A673 (cell line): ENCODE results near the gene TMEM89. TPM values are rescaled to one million over a fixed set of nuclear protein-coding genes. Genes with fewer than 3 reads are reported as not detected.

ENCODE experiments used
- BruUV-seq: library from RNA; stranded (reverse); fragments of 400-500 nt; replicated peaks from 2 replicates; lab custom pipeline; 2021; lab: Mats Ljungman, UMichigan
- CTCF ChIA-PET: fragments of 300-600 bp; sonication (Branson Sonifier 250); formaldehyde crosslinking; loops from one replicate; lab custom pipeline; 2022; ENCODE audit warnings: antibody characterized with exemption; lab: Charles Lee
- POLR2A ChIA-PET: fragments of 300-600 bp; sonication (Branson Sonifier 250); formaldehyde crosslinking; loops from one replicate; lab custom pipeline; 2022; ENCODE audit warnings: antibody characterized with exemption; ENCODE audit not compliant: low non-redundant PET; lab: Charles Lee
- DNase-seq: peaks from one replicate; pipeline ENCODE4 v3.0.0-alpha.2; 2015; ENCODE audit warnings: low spot score
- H3K27ac ChIP-seq: fragments of 200-600 bp; sonication (generic); 2 replicates; pipeline ENCODE4 v1.5.1; 2016; ENCODE audit warnings: mixed run types, low read depth, mild to moderate bottlenecking, mixed read lengths, antibody characterized with exemption, low read length; ENCODE audit not compliant: poor library complexity, severe bottlenecking
- H3K27me3 ChIP-seq: fragments of 200-600 bp; sonication (generic); replicated peaks from 2 replicates; pipeline ENCODE4 v1.6.1; 2017; ENCODE audit warnings: mixed run types, low read depth, mild to moderate bottlenecking, mixed read lengths, antibody characterized with exemption, low read length; ENCODE audit not compliant: insufficient read depth, poor library complexity
- H3K36me3 ChIP-seq: fragments of 200-600 bp; sonication (generic); 2 replicates; pipeline ENCODE4 v1.6.1; 2016; ENCODE audit warnings: mixed run types, mild to moderate bottlenecking, mixed read lengths, antibody characterized with exemption, low read length; ENCODE audit not compliant: insufficient read depth, poor library complexity, severe bottlenecking
- H3K4me1 ChIP-seq: fragments of 200-600 bp; sonication (generic); 2 replicates; pipeline ENCODE4 v1.6.1; 2017; ENCODE audit warnings: mixed run types, mild to moderate bottlenecking, mixed read lengths, antibody characterized with exemption, low read length; ENCODE audit not compliant: insufficient read depth, poor library complexity, severe bottlenecking
- H3K4me3 ChIP-seq: fragments of 200-600 bp; sonication (generic); 2 replicates; pipeline ENCODE4 v1.5.1; 2016; ENCODE audit warnings: low read depth, mixed run types, mild to moderate bottlenecking, mixed read lengths, low read length; ENCODE audit not compliant: poor library complexity, severe bottlenecking
- H3K9me3 ChIP-seq: fragments of 200-600 bp; sonication (generic); 2 replicates; pipeline ENCODE4 v1.6.1; 2016; ENCODE audit warnings: mixed run types, low read depth, mild to moderate bottlenecking, mixed read lengths, antibody characterized with exemption, low read length; ENCODE audit not compliant: poor library complexity, severe bottlenecking
- CTCF ChIP-seq: fragments of 300-800, 200-600 bp; sonication (generic); conservative IDR thresholded peaks from 2 replicates; pipeline ENCODE4 v1.5.1; 2017; ENCODE audit warnings: low read depth, mild to moderate bottlenecking, antibody characterized with exemption, low read length, moderate library complexity, mixed read lengths
- EZH2 ChIP-seq: fragments of 200-600 bp; sonication (generic); IDR thresholded peaks from 2 replicates; pipeline ENCODE4 v1.6.1; 2017; ENCODE audit warnings: borderline replicate concordance, low read depth, mild to moderate bottlenecking, mixed read lengths, antibody characterized with exemption, low read length; ENCODE audit not compliant: poor library complexity, severe bottlenecking
- intact Hi-C: fragments of 100-400 bp; cut with micrococcal nuclease; formaldehyde crosslinking; loops from one replicate; pipeline ENCODE4 v1.10.0; 2022; ENCODE audit not compliant: unreplicated experiment
- total RNA-seq: library from RNA; stranded (reverse); gene quantifications from 2 replicates; pipeline ENCODE4 v1.2.3, GENCODE V29; 2021

Gene TMEM89
- total RNA-seq, 1 experiment from 2014 or later, result not detected

GRCh38 chr3:48575366-48575765 is 46.2 kb downstream of the TMEM89 start:
- Histone ChIP-seq H3K36me3 (no peaks in the 10 kb centered on the region), H3K4me3 (no peak overlapping the region), H3K9me3 (no peaks in the 10 kb centered on the region), H3K27me3 (no peaks in the 10 kb centered on the region), H3K27ac (no peak overlapping the region), H3K4me1 (no peaks in the 10 kb centered on the region)
- intact Hi-C loops, result no loop called here
- TF ChIP-seq CTCF (no peak), EZH2 (no peak)
- BruUV-seq, result no TSS peak
- POLR2A ChIA-PET, result no interaction called here
- DNase-seq, result no peak
- CTCF ChIA-PET, result no interaction called here

GRCh38 chr3:48573973-48574585 is 47.5 kb downstream of the TMEM89 start:
- no peak for DNase-seq
- Histone ChIP-seq H3K9me3 (no peaks in the 10 kb centered on the region), H3K36me3 (no peaks in the 10 kb centered on the region), H3K4me3 (no peak overlapping the region), H3K27me3 (no peaks in the 10 kb centered on the region), H3K4me1 (no peaks in the 10 kb centered on the region), H3K27ac (no peak overlapping the region)
- no peak for TF ChIP-seq CTCF
- TF ChIP-seq EZH2, result no peak
- intact Hi-C loops, result no loop called here
- POLR2A ChIA-PET, result no interaction called here
- CTCF ChIA-PET, result no interaction called here
- no TSS peak for BruUV-seq

- DNase-seq, result no peak
- Histone ChIP-seq H3K36me3 (no peaks in the 10 kb centered on the region), H3K4me3 (no peak overlapping the region), H3K27ac (no peak overlapping the region), H3K4me1 (no peaks in the 10 kb centered on the region), H3K9me3 (no peaks in the 10 kb centered on the region), H3K27me3 (no peaks in the 10 kb centered on the region)
- intact Hi-C loops, result no loop called here
- POLR2A ChIA-PET, result no interaction called here
- TF ChIP-seq CTCF, result no peak
- TF ChIP-seq EZH2, result no peak
- CTCF ChIA-PET, result no interaction called here
- no TSS peak for BruUV-seq
These were observed 49.1 kb downstream of the TMEM89 start for GRCh38 chr3:48572517-48572916.
